HEK293 (cell line): ENCODE measurements around the gene MTMR2.

Experiments used
- FEZF1 ChIP-seq: fragments of 450-650 bp; formaldehyde crosslinking; IDR thresholded peaks from 2 replicates; pipeline ENCODE4 v1.5.1; 2016; ENCODE audit warnings: missing biosample characterization, missing genetic modification characterization
- GLI2 ChIP-seq: fragments of 450-650 bp; formaldehyde crosslinking; IDR thresholded peaks from 2 replicates; pipeline ENCODE4; 2017; ENCODE audit warnings: missing biosample characterization, missing genetic modification characterization, low read depth, borderline replicate concordance
- MZF1 ChIP-seq: fragments of 450-650 bp; formaldehyde crosslinking; IDR thresholded peaks from 2 replicates; pipeline ENCODE4 v1.5.1; 2017; ENCODE audit warnings: missing biosample characterization, missing genetic modification characterization, borderline replicate concordance
- RBAK ChIP-seq: fragments of 450-650 bp; formaldehyde crosslinking; IDR thresholded peaks from 2 replicates; pipeline ENCODE4 v1.5.1; 2016; ENCODE audit warnings: missing biosample characterization, missing genetic modification characterization
- SETDB1 ChIP-seq: IDR thresholded peaks from one replicate; pipeline ENCODE4 v1.6.1; 2017; ENCODE audit warnings: mild to moderate bottlenecking, low read length, moderate library complexity, mixed read lengths; ENCODE audit not compliant: insufficient read length
- TCF7L2 ChIP-seq: IDR thresholded peaks from 2 replicates; pipeline ENCODE4 v1.6.1; 2011; ENCODE audit warnings: low read depth, mild to moderate bottlenecking, inconsistent platforms, low read length, moderate library complexity, borderline replicate concordance
- YY2 ChIP-seq: fragments of 450-650 bp; formaldehyde crosslinking; IDR thresholded peaks from 2 replicates; pipeline ENCODE4 v1.5.1; 2016; ENCODE audit warnings: missing biosample characterization, missing genetic modification characterization
- ZBTB20 ChIP-seq: fragments of 450-650 bp; formaldehyde crosslinking; IDR thresholded peaks from 2 replicates; pipeline ENCODE4 v1.5.1; 2016; ENCODE audit warnings: missing biosample characterization, missing genetic modification characterization
- ZBTB8A ChIP-seq: fragments of 450-650 bp; formaldehyde crosslinking; IDR thresholded peaks from 2 replicates; pipeline ENCODE4 v1.5.1; 2016; ENCODE audit warnings: missing biosample characterization, missing genetic modification characterization
- ZFP69B ChIP-seq: fragments of 450-650 bp; formaldehyde crosslinking; IDR thresholded peaks from 2 replicates; pipeline ENCODE4 v1.5.1; 2016; ENCODE audit warnings: missing biosample characterization, missing genetic modification characterization
- ZNF112 ChIP-seq: fragments of 450-650 bp; formaldehyde crosslinking; IDR thresholded peaks from 2 replicates; pipeline ENCODE4 v1.5.0; 2017; ENCODE audit warnings: missing biosample characterization, missing genetic modification characterization
- ZNF19 ChIP-seq: fragments of 450-650 bp; formaldehyde crosslinking; IDR thresholded peaks from 2 replicates; pipeline ENCODE4; 2016; ENCODE audit warnings: missing biosample characterization, missing genetic modification characterization, low read depth
- ZNF214 ChIP-seq: fragments of 450-650 bp; formaldehyde crosslinking; IDR thresholded peaks from 2 replicates; pipeline ENCODE4 v1.5.1; 2017; ENCODE audit warnings: missing biosample characterization, mild to moderate bottlenecking, missing genetic modification characterization, borderline replicate concordance
- ZNF24 ChIP-seq: fragments of 450-650 bp; formaldehyde crosslinking; IDR thresholded peaks from 2 replicates; pipeline ENCODE4 v1.5.1; 2016; ENCODE audit warnings: missing biosample characterization, missing genetic modification characterization
- ZNF292 ChIP-seq: fragments of 450-650 bp; formaldehyde crosslinking; IDR thresholded peaks from 2 replicates; pipeline ENCODE4 v1.5.1; 2016; ENCODE audit warnings: low read depth, missing biosample characterization, missing genetic modification characterization, borderline replicate concordance
- ZNF366 ChIP-seq: fragments of 450-650 bp; formaldehyde crosslinking; conservative IDR thresholded peaks from 2 replicates; pipeline ENCODE4 v1.5.1; 2016; ENCODE audit warnings: missing biosample characterization, missing genetic modification characterization
- ZNF37A ChIP-seq: fragments of 450-650 bp; IDR thresholded peaks from 2 replicates; pipeline ENCODE4 v1.5.1; 2018; ENCODE audit warnings: missing biosample characterization, missing genetic modification characterization
- ZNF394 ChIP-seq: fragments of 450-650 bp; formaldehyde crosslinking; IDR thresholded peaks from 2 replicates; pipeline ENCODE4 v1.5.1; 2016; ENCODE audit warnings: missing biosample characterization, missing genetic modification characterization, mild to moderate bottlenecking, moderate library complexity, borderline replicate concordance
- ZNF433 ChIP-seq: fragments of 450-650 bp; formaldehyde crosslinking; IDR thresholded peaks from 2 replicates; pipeline ENCODE4 v1.5.1; 2016; ENCODE audit warnings: missing biosample characterization, missing genetic modification characterization, low read depth
- ZNF548 ChIP-seq: fragments of 450-650 bp; formaldehyde crosslinking; IDR thresholded peaks from 2 replicates; pipeline ENCODE4 v1.5.1; 2016; ENCODE audit warnings: missing biosample characterization, missing genetic modification characterization
- ZNF670 ChIP-seq: fragments of 450-650 bp; formaldehyde crosslinking; IDR thresholded peaks from 2 replicates; pipeline ENCODE4 v1.5.1; 2016; ENCODE audit warnings: missing biosample characterization, missing genetic modification characterization, low read depth
- ZNF677 ChIP-seq: fragments of 450-650 bp; IDR thresholded peaks from 2 replicates; pipeline ENCODE4 v1.5.0; 2018; ENCODE audit warnings: missing biosample characterization, mild to moderate bottlenecking, missing genetic modification characterization, moderate library complexity
- TF ChIP-seq, protein P1 (sequence below): fragments of 450-650 bp; formaldehyde crosslinking; IDR thresholded peaks from 2 replicates; pipeline ENCODE4 v1.5.1; 2016; ENCODE audit warnings: missing biosample characterization, missing genetic modification characterization
- TF ChIP-seq, protein P2 (sequence below): fragments of 450-650 bp; formaldehyde crosslinking; IDR thresholded peaks from 2 replicates; pipeline ENCODE4 v1.5.1; 2017; ENCODE audit warnings: missing biosample characterization, mild to moderate bottlenecking, missing genetic modification characterization, moderate library complexity
- TF ChIP-seq, protein P3 (sequence below): fragments of 450-650 bp; formaldehyde crosslinking; IDR thresholded peaks from 2 replicates; pipeline ENCODE4 v1.5.1; 2016; ENCODE audit warnings: missing biosample characterization, missing genetic modification characterization
- TF ChIP-seq, protein P4 (sequence below): fragments of 450-650 bp; formaldehyde crosslinking; IDR thresholded peaks from 2 replicates; pipeline ENCODE4 v1.5.1; 2017; ENCODE audit warnings: missing biosample characterization, missing genetic modification characterization
- TF ChIP-seq, protein P5 (sequence below): fragments of 450-650 bp; formaldehyde crosslinking; IDR thresholded peaks from 2 replicates; pipeline ENCODE4; 2016; ENCODE audit warnings: missing biosample characterization, missing genetic modification characterization

MTMR2 gene

DNA sequence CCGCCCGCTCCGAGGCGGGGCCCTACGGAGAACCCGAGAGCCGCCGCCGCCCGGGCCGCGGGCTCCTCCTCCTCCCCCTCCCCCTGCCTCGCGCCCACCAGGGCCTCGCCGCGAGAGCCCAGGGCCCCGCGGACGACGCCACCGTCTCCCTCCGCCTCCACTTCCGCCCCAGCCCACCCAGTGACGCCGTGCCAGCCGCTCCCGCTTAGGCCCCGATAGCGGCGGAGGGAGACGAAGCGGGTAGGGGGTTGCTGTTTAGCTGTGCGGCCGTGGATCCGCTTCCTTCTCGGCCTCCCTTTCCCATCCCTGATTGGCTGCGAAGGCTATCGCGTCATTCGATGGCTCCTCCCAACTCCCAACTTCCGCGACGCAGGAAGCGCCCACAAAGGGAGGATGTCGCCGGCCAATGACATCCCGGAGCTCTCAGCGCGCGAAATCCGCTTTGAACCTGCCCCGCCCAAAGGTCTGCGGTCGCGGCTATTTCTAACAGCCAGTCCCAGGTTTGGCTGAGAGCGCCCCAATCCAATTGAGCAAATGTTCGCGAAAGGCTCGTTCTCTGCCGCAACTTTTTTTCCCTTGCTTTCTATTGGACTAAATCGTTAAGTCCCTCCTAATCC is 134.3 kb downstream of the MTMR2 start, which contains the start of gene FAM76B (continued):
- peak; percentile 86 for TF ChIP-seq ZBTB20 (tag by site-specific recombination)
- TF ChIP-seq, protein P1, sequence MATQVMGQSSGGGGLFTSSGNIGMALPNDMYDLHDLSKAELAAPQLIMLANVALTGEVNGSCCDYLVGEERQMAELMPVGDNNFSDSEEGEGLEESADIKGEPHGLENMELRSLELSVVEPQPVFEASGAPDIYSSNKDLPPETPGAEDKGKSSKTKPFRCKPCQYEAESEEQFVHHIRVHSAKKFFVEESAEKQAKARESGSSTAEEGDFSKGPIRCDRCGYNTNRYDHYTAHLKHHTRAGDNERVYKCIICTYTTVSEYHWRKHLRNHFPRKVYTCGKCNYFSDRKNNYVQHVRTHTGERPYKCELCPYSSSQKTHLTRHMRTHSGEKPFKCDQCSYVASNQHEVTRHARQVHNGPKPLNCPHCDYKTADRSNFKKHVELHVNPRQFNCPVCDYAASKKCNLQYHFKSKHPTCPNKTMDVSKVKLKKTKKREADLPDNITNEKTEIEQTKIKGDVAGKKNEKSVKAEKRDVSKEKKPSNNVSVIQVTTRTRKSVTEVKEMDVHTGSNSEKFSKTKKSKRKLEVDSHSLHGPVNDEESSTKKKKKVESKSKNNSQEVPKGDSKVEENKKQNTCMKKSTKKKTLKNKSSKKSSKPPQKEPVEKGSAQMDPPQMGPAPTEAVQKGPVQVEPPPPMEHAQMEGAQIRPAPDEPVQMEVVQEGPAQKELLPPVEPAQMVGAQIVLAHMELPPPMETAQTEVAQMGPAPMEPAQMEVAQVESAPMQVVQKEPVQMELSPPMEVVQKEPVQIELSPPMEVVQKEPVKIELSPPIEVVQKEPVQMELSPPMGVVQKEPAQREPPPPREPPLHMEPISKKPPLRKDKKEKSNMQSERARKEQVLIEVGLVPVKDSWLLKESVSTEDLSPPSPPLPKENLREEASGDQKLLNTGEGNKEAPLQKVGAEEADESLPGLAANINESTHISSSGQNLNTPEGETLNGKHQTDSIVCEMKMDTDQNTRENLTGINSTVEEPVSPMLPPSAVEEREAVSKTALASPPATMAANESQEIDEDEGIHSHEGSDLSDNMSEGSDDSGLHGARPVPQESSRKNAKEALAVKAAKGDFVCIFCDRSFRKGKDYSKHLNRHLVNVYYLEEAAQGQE (tag by site-specific recombination), result no peak
- TF ChIP-seq MZF1 (tag by site-specific recombination), result no peak
- TF ChIP-seq ZNF24 (tag by site-specific recombination), result no peak
- TF ChIP-seq ZNF548 (tag by site-specific recombination), result no peak
- TF ChIP-seq, protein P2, sequence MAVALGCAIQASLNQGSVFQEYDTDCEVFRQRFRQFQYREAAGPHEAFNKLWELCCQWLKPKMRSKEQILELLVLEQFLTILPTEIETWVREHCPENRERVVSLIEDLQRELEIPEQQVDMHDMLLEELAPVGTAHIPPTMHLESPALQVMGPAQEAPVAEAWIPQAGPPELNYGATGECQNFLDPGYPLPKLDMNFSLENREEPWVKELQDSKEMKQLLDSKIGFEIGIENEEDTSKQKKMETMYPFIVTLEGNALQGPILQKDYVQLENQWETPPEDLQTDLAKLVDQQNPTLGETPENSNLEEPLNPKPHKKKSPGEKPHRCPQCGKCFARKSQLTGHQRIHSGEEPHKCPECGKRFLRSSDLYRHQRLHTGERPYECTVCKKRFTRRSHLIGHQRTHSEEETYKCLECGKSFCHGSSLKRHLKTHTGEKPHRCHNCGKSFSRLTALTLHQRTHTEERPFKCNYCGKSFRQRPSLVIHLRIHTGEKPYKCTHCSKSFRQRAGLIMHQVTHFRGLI, result 0 out of 2 replicates have a peak, but pooled peaks have one; percentile 49
- no peak; the same call in 1 of the 2 replicates for TF ChIP-seq FEZF1 (tag by site-specific recombination)
- TF ChIP-seq YY2 (tag by site-specific recombination), result 0 out of 2 replicates have a peak, but pooled peaks have one; percentile 45
- TF ChIP-seq GLI2, result no peak
- no peak for TF ChIP-seq ZNF433 (tag by site-specific recombination)
- TF ChIP-seq ZNF19 (tag by site-specific recombination), result no peak
- peak; percentile 98 for TF ChIP-seq ZBTB8A (tag by site-specific recombination)
- no peak for TF ChIP-seq ZNF677 (tag by site-specific recombination)
- no peak for TF ChIP-seq ZNF214
- TF ChIP-seq, protein P3, sequence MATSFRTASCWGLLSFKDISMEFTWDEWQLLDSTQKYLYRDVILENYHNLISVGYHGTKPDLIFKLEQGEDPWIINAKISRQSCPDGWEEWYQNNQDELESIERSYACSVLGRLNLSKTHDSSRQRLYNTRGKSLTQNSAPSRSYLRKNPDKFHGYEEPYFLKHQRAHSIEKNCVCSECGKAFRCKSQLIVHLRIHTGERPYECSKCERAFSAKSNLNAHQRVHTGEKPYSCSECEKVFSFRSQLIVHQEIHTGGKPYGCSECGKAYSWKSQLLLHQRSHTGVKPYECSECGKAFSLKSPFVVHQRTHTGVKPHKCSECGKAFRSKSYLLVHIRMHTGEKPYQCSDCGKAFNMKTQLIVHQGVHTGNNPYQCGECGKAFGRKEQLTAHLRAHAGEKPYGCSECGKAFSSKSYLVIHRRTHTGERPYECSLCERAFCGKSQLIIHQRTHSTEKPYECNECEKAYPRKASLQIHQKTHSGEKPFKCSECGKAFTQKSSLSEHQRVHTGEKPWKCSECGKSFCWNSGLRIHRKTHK (tag by site-specific recombination), result no peak
- TF ChIP-seq ZNF394 (tag by site-specific recombination), result no peak
- no peak for TF ChIP-seq ZNF292 (tag by site-specific recombination)
- TF ChIP-seq, protein P4, sequence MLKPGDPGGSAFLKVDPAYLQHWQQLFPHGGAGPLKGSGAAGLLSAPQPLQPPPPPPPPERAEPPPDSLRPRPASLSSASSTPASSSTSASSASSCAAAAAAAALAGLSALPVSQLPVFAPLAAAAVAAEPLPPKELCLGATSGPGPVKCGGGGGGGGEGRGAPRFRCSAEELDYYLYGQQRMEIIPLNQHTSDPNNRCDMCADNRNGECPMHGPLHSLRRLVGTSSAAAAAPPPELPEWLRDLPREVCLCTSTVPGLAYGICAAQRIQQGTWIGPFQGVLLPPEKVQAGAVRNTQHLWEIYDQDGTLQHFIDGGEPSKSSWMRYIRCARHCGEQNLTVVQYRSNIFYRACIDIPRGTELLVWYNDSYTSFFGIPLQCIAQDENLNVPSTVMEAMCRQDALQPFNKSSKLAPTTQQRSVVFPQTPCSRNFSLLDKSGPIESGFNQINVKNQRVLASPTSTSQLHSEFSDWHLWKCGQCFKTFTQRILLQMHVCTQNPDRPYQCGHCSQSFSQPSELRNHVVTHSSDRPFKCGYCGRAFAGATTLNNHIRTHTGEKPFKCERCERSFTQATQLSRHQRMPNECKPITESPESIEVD, result no peak
- no peak; the same call in 1 of the 2 replicates for TF ChIP-seq ZNF366 (tag by site-specific recombination)
- no peak for TF ChIP-seq RBAK (tag by site-specific recombination)
- TF ChIP-seq ZNF37A (tag by site-specific recombination), result no peak
- peak; percentile 78; the same call in 1 of the 2 replicates for TF ChIP-seq TCF7L2
- no peak for TF ChIP-seq SETDB1
- TF ChIP-seq, protein P5, sequence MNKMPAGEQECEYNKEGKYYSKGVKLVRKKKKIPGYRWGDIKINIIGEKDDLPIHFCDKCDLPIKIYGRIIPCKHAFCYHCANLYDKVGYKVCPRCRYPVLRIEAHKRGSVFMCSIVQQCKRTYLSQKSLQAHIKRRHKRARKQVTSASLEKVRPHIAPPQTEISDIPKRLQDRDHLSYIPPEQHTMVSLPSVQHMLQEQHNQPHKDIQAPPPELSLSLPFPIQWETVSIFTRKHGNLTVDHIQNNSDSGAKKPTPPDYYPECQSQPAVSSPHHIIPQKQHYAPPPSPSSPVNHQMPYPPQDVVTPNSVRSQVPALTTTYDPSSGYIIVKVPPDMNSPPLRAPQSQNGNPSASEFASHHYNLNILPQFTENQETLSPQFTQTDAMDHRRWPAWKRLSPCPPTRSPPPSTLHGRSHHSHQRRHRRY, result no peak
- peak; percentile 81 for TF ChIP-seq ZFP69B
- no peak for TF ChIP-seq ZNF670 (tag by site-specific recombination)
- no peak for TF ChIP-seq ZNF112
